ENCODE data around the gene ZBTB14. TPM values are rescaled to one million over a fixed set of nuclear protein-coding genes. Genes with fewer than 3 reads are reported as not detected.
A peak's percentile ranks its signal among the peaks of the same experiment; 100 is the strongest.

ZBTB14 gene
- total and polyA plus RNA-seq, 2 experiments from 2014 or later: 13.8 to 17.1 TPM

- DNase-seq (ENCODE audit: low read depth in 1 of 2, low spot score in 1 of 2): peak; percentile 89 to 90
- no peak for TF ChIP-seq CTCF (IDR thresholded peaks at IDR 0.05; ENCODE audit: low read depth, low read length)
- H3K36me3 ChIP-seq: peaks cover 1% of the 10 kb centered on the region
- H3K9me3 ChIP-seq (ENCODE audit: low read depth): no peaks in the 10 kb centered on the region
- no peaks in the 10 kb centered on the region for H3K4me1 ChIP-seq (ENCODE audit: low read depth)
- H3K27me3 ChIP-seq: no peaks in the 10 kb centered on the region
- peak overlapping the region; percentile 92 for H3K4me3 ChIP-seq
- H3K27ac ChIP-seq: peak overlapping the region; percentile 84
These were observed 1.3 kb upstream of the ZBTB14 start for GRCh38 chr18:5296706-5297320.

- H3K27ac ChIP-seq: peak overlapping the region; percentile 93
- no peaks in the 10 kb centered on the region for H3K4me1 ChIP-seq (ENCODE audit: low read depth)
- H3K4me3 ChIP-seq: peak overlapping the region; percentile 92
- H3K27me3 ChIP-seq: no peaks in the 10 kb centered on the region
- no peak for TF ChIP-seq CTCF (IDR thresholded peaks at IDR 0.05; ENCODE audit: low read depth, low read length)
- peaks cover 6% of the 10 kb centered on the region for H3K36me3 ChIP-seq
- peak; percentile 97 to 98 for DNase-seq (ENCODE audit: low read depth in 1 of 2, low spot score in 1 of 2)
- H3K9me3 ChIP-seq (ENCODE audit: low read depth): no peaks in the 10 kb centered on the region
These were observed 617 bp upstream of the ZBTB14 start for GRCh38 chr18:5295981-5296705.

- Histone ChIP-seq H3K4me1 (ENCODE audit: low read depth) (no peaks in the 10 kb centered on the region), H3K9me3 (ENCODE audit: low read depth) (no peaks in the 10 kb centered on the region), H3K27ac (peak overlapping the region; percentile 87), H3K4me3 (peak overlapping the region; percentile 71), H3K27me3 (no peaks in the 10 kb centered on the region), H3K36me3 (peaks cover 17% of the 10 kb centered on the region)
- DNase-seq (ENCODE audit: low read depth in 1 of 2, low spot score in 1 of 2): peak; percentile 64 to 70
- TF ChIP-seq CTCF (IDR thresholded peaks at IDR 0.05; ENCODE audit: low read depth, low read length): no peak
These were observed 882 bp downstream of the ZBTB14 start for GRCh38 chr18:5294457-5295230.

- TF ChIP-seq CTCF (IDR thresholded peaks at IDR 0.05; ENCODE audit: low read depth, low read length): no peak
- H3K4me3 ChIP-seq: peak overlapping the region; percentile 71
- no peaks in the 10 kb centered on the region for H3K9me3 ChIP-seq (ENCODE audit: low read depth)
- H3K36me3 ChIP-seq: peaks cover 20% of the 10 kb centered on the region
- no peaks in the 10 kb centered on the region for H3K27me3 ChIP-seq
- H3K27ac ChIP-seq: peak overlapping the region; percentile 87
- peak in 1 of 2 donors; percentile 1 for DNase-seq (ENCODE audit: low read depth in 1 of 2, low spot score in 1 of 2)
- H3K4me1 ChIP-seq (ENCODE audit: low read depth): no peaks in the 10 kb centered on the region
These were observed 1.4 kb downstream of the ZBTB14 start for GRCh38 chr18:5294113-5294456.

- Histone ChIP-seq H3K9me3 (ENCODE audit: low read depth) (no peaks in the 10 kb centered on the region), H3K27me3 (no peaks in the 10 kb centered on the region), H3K27ac (no peak overlapping the region), H3K36me3 (peaks cover 20% of the 10 kb centered on the region), H3K4me1 (ENCODE audit: low read depth) (no peaks in the 10 kb centered on the region), H3K4me3 (no peak overlapping the region)
- no peak for DNase-seq (ENCODE audit: low read depth in 1 of 2, low spot score in 1 of 2)
- no peak for TF ChIP-seq CTCF (IDR thresholded peaks at IDR 0.05; ENCODE audit: low read depth, low read length)
These were observed 7.0 kb downstream of the ZBTB14 start for GRCh38 chr18:5288517-5288935.
